K562 (cell line): ENCODE results near the gene TMCO4. TPM values are rescaled to one million over a fixed set of nuclear protein-coding genes. Genes with fewer than 3 reads are reported as not detected.

ENCODE experiments used
- ATAC-seq: fragments of 200-7000 bp; cut with Tn5 transposase; 3 replicates; pipeline ENCODE4 v1.9.1; 2020; ENCODE audit warnings: moderate library complexity
- BruUV-seq: library from RNA; stranded (reverse); fragments of 400-500 nt; replicated peaks from 2 replicates; lab custom pipeline; 2021; lab: Mats Ljungman, UMichigan
- CTCF ChIA-PET: fragments of 300-600 bp; formaldehyde crosslinking; extraction: SDS; loops from one replicate; lab custom pipeline; 2021; ENCODE audit warnings: low intra/inter-chr PET ratio; lab: Yijun Ruan, JAX
- POLR2A ChIA-PET: fragments of 300-600, 350-650 bp; sonication (Branson Sonifier 250); formaldehyde crosslinking; extraction: SDS; loops from one replicate; lab custom pipeline; 2021; ENCODE audit warnings: antibody characterized with exemption, inconsistent platforms; lab: Yijun Ruan, JAX
- DNase-seq, 4 experiments: peaks; one replicate each; pipeline versions ENCODE4 v3.0.0 to v3.0.0-alpha.2; 2011 to 2018; ENCODE audit warnings: low spot score in 3 of 4, mixed read lengths in 3 of 4; ENCODE audit errors: extremely low read depth in 1 of 4
- FAIRE-seq: peaks from 2 replicates; lab custom pipeline; 2011; peaks lifted over from hg19 to GRCh38; lab: Jason Lieb, UNC
- H2AFZ ChIP-seq: 2 replicates; pipeline ENCODE4 v1.6.0; 2011; ENCODE audit warnings: low read depth, low read length, control low read depth, inconsistent platforms
- H3K27ac ChIP-seq: fragments of 200-600 bp; 3 replicates; pipeline ENCODE4 v1.8.0; 2011; ENCODE audit warnings: low read depth, mild to moderate bottlenecking, control low read depth, inconsistent platforms, low read length, moderate library complexity, mixed read lengths; ENCODE audit errors: extremely low read depth
- H3K27me3 ChIP-seq, 2 experiments: fragments of 300-600 bp in 1 of 2; 2 replicates in 1 of 2; 3 replicates in 1 of 2; pipeline versions ENCODE4 v1.6.0 to v1.8.0; 2011; ENCODE audit warnings: inconsistent platforms in 2 of 2, low read length in 2 of 2, mild to moderate bottlenecking in 1 of 2, mixed read lengths in 1 of 2, moderate library complexity in 1 of 2; ENCODE audit not compliant: control insufficient read depth in 2 of 2, insufficient read depth in 2 of 2
- H3K36me3 ChIP-seq: fragments of 300-600 bp; 3 replicates; pipeline ENCODE4 v1.8.0; 2011; ENCODE audit warnings: mild to moderate bottlenecking, low read length, inconsistent platforms; ENCODE audit not compliant: control insufficient read depth, insufficient read depth
- H3K4me1 ChIP-seq, 2 experiments: fragments of 200-600 bp in 1 of 2; replicated peaks in 1 of 2; 2 replicates in 1 of 2; 3 replicates in 1 of 2; pipeline versions ENCODE4 v1.5.1 to v1.8.0; 2011; ENCODE audit warnings: inconsistent platforms in 2 of 2, low read length in 2 of 2, mild to moderate bottlenecking in 1 of 2, mixed read lengths in 1 of 2, moderate library complexity in 1 of 2; ENCODE audit not compliant: control insufficient read depth in 2 of 2, insufficient read depth in 2 of 2
- H3K4me2 ChIP-seq: 2 replicates; pipeline ENCODE4 v1.6.1; 2011; ENCODE audit warnings: low read length, control low read depth, inconsistent platforms, mixed read lengths; ENCODE audit not compliant: insufficient read depth
- H3K4me3 ChIP-seq: fragments of 200-600 bp; sonication (generic), shearing (Covaris generic); 2 replicates; pipeline ENCODE4 v1.5.1; 2016; ENCODE audit warnings: control low read depth, inconsistent platforms
- H3K79me2 ChIP-seq: fragments of 200-600 bp; 3 replicates; pipeline ENCODE4 v1.8.0; 2011; ENCODE audit warnings: low read length, inconsistent platforms; ENCODE audit not compliant: control insufficient read depth, insufficient read depth
- H3K9ac ChIP-seq, 2 experiments: 2 replicates each; pipeline versions ENCODE4 v1.6.0 to v1.6.1; 2011; ENCODE audit warnings: low read depth in 2 of 2, low read length in 2 of 2, control low read depth in 1 of 2, inconsistent platforms in 1 of 2, mild to moderate bottlenecking in 1 of 2, mixed read lengths in 1 of 2; ENCODE audit not compliant: insufficient read depth in 1 of 2
- H3K9me1 ChIP-seq: one replicate; pipeline ENCODE4 v1.6.0; 2011; ENCODE audit warnings: inconsistent platforms, mild to moderate bottlenecking, low read length, moderate library complexity; ENCODE audit not compliant: control insufficient read depth, insufficient read depth
- H3K9me3 ChIP-seq: replicated peaks from 2 replicates; pipeline ENCODE4 v1.5.1; 2011; ENCODE audit warnings: low read depth, low read length, inconsistent platforms; ENCODE audit not compliant: control insufficient read depth, insufficient read depth
- H4K20me1 ChIP-seq: replicated peaks from 2 replicates; pipeline ENCODE4 v1.6.1; 2011; ENCODE audit warnings: low read length, inconsistent platforms, mixed read lengths; ENCODE audit not compliant: control insufficient read depth, insufficient read depth
- GABPB2 ChIP-seq: fragments of 250-450 bp; sonication (Bioruptor Pico); conservative IDR thresholded peaks from 2 replicates; pipeline ENCODE4 v1.5.1; 2021; ENCODE audit warnings: mild to moderate bottlenecking
- HINFP ChIP-seq: fragments of 450-650 bp; conservative IDR thresholded peaks from 2 replicates; pipeline ENCODE4 v1.6.1; 2016; ENCODE audit warnings: missing genetic modification characterization, low read depth, mild to moderate bottlenecking, control low read depth, missing compliant biosample characterization
- IRF2 ChIP-seq: sonication (generic); formaldehyde crosslinking; IDR thresholded peaks from 2 replicates; pipeline ENCODE4 v1.8.1; 2022; ENCODE audit warnings: mild to moderate bottlenecking, missing genetic modification reagents
- LCOR ChIP-seq: sonication (generic); formaldehyde crosslinking; IDR thresholded peaks from 2 replicates; pipeline ENCODE4 v1.8.0; 2022; ENCODE audit warnings: mild to moderate bottlenecking, missing genetic modification reagents
- MCM2 ChIP-seq: fragments of 450-650 bp; IDR thresholded peaks from 2 replicates; pipeline ENCODE4 v1.6.1; 2017; ENCODE audit warnings: low read depth, mild to moderate bottlenecking
- NBN ChIP-seq: fragments of 450-650 bp; IDR thresholded peaks from 2 replicates; pipeline ENCODE4 v1.6.1; 2016; ENCODE audit warnings: low read depth, mild to moderate bottlenecking
- SIRT6 ChIP-seq: IDR thresholded peaks from one replicate; pipeline ENCODE4 v1.6.1; 2012; ENCODE audit warnings: low read depth, mild to moderate bottlenecking, control low read depth, inconsistent platforms, low read length, moderate library complexity
- SMAD3 ChIP-seq: fragments of 450-650 bp; formaldehyde crosslinking; conservative IDR thresholded peaks from 2 replicates; pipeline ENCODE4 v1.4.0; 2020; ENCODE audit warnings: mild to moderate bottlenecking
- TEAD2 ChIP-seq: fragments of 450-650 bp; IDR thresholded peaks from 2 replicates; pipeline ENCODE4 v1.6.1; 2016; ENCODE audit warnings: missing genetic modification characterization, control low read depth, missing compliant biosample characterization
- ZNF507 ChIP-seq: conservative IDR thresholded peaks from 2 replicates; pipeline ENCODE4 v1.6.1; 2017; ENCODE audit warnings: missing genetic modification characterization, missing compliant biosample characterization
- ZNF79 ChIP-seq: fragments of 250-450 bp; sonication (Bioruptor Pico); IDR thresholded peaks from 2 replicates; pipeline ENCODE4 v1.4.0; 2020; ENCODE audit warnings: low read depth, mild to moderate bottlenecking, moderate library complexity
- WGBS: fragments of 100-300 bp; shearing (Covaris generic); methylation state at CpG from one replicate; pipeline ENCODE4 v1.1.6; 2016; ENCODE audit warnings: low coverage, mixed read lengths; ENCODE audit not compliant: insufficient coverage; ENCODE audit errors: missing lambda C conversion rate; 5-methylcytosine and 5-hydroxymethylcytosine counted together
- in situ Hi-C: fragments of 300-500 bp; cut with MboI; formaldehyde crosslinking; loops from 4 replicates; pipeline ENCODE4 v1.15.0; 2018; ENCODE audit warnings: inconsistent platforms, mixed read lengths
- intact Hi-C: fragments of 100-400 bp; cut with micrococcal nuclease; formaldehyde crosslinking; loops from 2 replicates; pipeline ENCODE4 v1.14.2; 2022
- polyA plus RNA-seq, 8 experiments: library from polyadenylated mRNA; depleted of rRNA in 4 of 8; stranded (reverse) in 5 of 8; unstranded in 3 of 8; fragments of >200 nt; fragmentation: Nextera tagmentation in 2 of 8; fragmentation: Illumina TruSeq in 1 of 8; extraction: Ambion mirVana in 2 of 8; extraction: Trizol in 1 of 8; gene quantifications; 2 replicates each; pipeline versions ENCODE4 v1.2.1 to v1.2.3, GENCODE V29; 2011 to 2014; ENCODE audit warnings: inconsistent platforms in 1 of 8, missing spikeins in 1 of 8
- total RNA-seq, 7 experiments: library from RNA; depleted of rRNA in 6 of 7; stranded (reverse); fragments of >200 nt in 6 of 7; fragmentation: Illumina TruSeq in 2 of 7; extraction: Trizol in 2 of 7; gene quantifications; 2 replicates each; pipeline versions ENCODE4 v1.2.1 to v1.2.3, GENCODE V29; 2011 to 2021; ENCODE audit warnings: low replicate concordance in 1 of 7
- TF ChIP-seq, protein P1 (sequence below): fragments of 450-650 bp; IDR thresholded peaks from 2 replicates; pipeline ENCODE4 v1.6.1; 2016; ENCODE audit warnings: mild to moderate bottlenecking

Gene TMCO4
- total and polyA plus RNA-seq, 9 of the 15 experiments (the other 6 are each of a cell fraction or from before 2014, with no cell fraction given), result 0.06 to 2.1 (median 1.2) TPM

GRCh38 chr1:19648239-19648638, 151.5 kb downstream of the TMCO4 start:
- no peaks in the 10 kb centered on the region for H3K9me3 ChIP-seq
- H3K36me3 ChIP-seq, result no peaks in the 10 kb centered on the region
- no peak overlapping the region for H3K4me2 ChIP-seq
- H2AFZ ChIP-seq, result no peak overlapping the region
- in situ Hi-C loops (no loop called here), intact Hi-C loops (loop anchor here (5.0 to 10.0 kb wide), 2 partner anchors 161 to 183 kb away; partner anchors contain the start of gene CAPZB)
- ChIA-PET CTCF (interaction anchor here (0.7 to 3.5 kb wide), 2 partner anchors 209 to 257 kb away, joined by 3 to 12 read pairs; no protein-coding TSS in a partner anchor), POLR2A (interaction anchor here (0.6 to 1.0 kb wide), 4 partner anchors 12 to 305 kb away, joined by 3 to 4 read pairs (median 3); no protein-coding TSS in a partner anchor)
- FAIRE-seq (no peak), DNase-seq (no peak), ATAC-seq (no peak)
- H3K4me3 ChIP-seq, result no peak overlapping the region
- TF ChIP-seq SMAD3, result no peak
- TF ChIP-seq GABPB2 (CRISPR knock-in tag), result no peak
- TF ChIP-seq HINFP (tag), result no peak
- no peak for TF ChIP-seq TEAD2 (tag)
- no peak for TF ChIP-seq MCM2
- TF ChIP-seq LCOR (CRISPR knock-in tag), result no peak
- no peak for TF ChIP-seq SIRT6
- no peak for TF ChIP-seq ZNF507 (tag)
- no peak for TF ChIP-seq ZNF79
- TF ChIP-seq, protein P1, sequence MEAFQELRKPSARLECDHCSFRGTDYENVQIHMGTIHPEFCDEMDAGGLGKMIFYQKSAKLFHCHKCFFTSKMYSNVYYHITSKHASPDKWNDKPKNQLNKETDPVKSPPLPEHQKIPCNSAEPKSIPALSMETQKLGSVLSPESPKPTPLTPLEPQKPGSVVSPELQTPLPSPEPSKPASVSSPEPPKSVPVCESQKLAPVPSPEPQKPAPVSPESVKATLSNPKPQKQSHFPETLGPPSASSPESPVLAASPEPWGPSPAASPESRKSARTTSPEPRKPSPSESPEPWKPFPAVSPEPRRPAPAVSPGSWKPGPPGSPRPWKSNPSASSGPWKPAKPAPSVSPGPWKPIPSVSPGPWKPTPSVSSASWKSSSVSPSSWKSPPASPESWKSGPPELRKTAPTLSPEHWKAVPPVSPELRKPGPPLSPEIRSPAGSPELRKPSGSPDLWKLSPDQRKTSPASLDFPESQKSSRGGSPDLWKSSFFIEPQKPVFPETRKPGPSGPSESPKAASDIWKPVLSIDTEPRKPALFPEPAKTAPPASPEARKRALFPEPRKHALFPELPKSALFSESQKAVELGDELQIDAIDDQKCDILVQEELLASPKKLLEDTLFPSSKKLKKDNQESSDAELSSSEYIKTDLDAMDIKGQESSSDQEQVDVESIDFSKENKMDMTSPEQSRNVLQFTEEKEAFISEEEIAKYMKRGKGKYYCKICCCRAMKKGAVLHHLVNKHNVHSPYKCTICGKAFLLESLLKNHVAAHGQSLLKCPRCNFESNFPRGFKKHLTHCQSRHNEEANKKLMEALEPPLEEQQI, result no peak
- no peak for TF ChIP-seq IRF2 (CRISPR knock-in tag)
- TF ChIP-seq NBN, result no peak
- H3K79me2 ChIP-seq, result no peaks in the 10 kb centered on the region
- H3K9me1 ChIP-seq, result no peaks in the 10 kb centered on the region
- no TSS peak for BruUV-seq
- no peak overlapping the region for H3K27ac ChIP-seq
- H3K27me3 ChIP-seq, result peaks cover 13 to 27% of the 10 kb centered on the region in 2 experiments; a peak in 4 of 5 replicates
- H3K4me1 ChIP-seq, result peaks cover 13 to 45% of the 10 kb centered on the region in 2 experiments; a peak in 4 of 5 replicates
- peak overlapping the region in 1 of 2 experiments; percentile 56; a peak in 1 of 4 replicates for H3K9ac ChIP-seq
- WGBS, result 40% methylated on average over 14 of the region's 14 CpGs
- peaks cover 3% of the 10 kb centered on the region; the same call in 1 of the 2 replicates for H4K20me1 ChIP-seq
